Type B pancreatic cell (in vitro differentiated cells): ENCODE data around the gene INTS3. TPM values are rescaled to one million over a fixed set of nuclear protein-coding genes. Genes with fewer than 3 reads are reported as not detected.
A peak's percentile ranks its signal among the peaks of the same experiment; 100 is the strongest.

Experiments used
- DNase-seq: peaks from one replicate; pipeline ENCODE4 v3.0.0; 2021; ENCODE audit warnings: mixed read lengths; ENCODE audit not compliant: unreplicated experiment; ENCODE audit errors: extremely low spot score
- H3K27ac Mint-ChIP-seq: 2 replicates; pipeline ENCODE4 v1.8.0; 2021; ENCODE audit warnings: mild to moderate bottlenecking, mixed read lengths
- H3K27me3 Mint-ChIP-seq: 2 replicates; pipeline ENCODE4 v1.8.0; 2021; ENCODE audit warnings: mixed read lengths
- H3K36me3 Mint-ChIP-seq: 2 replicates; pipeline ENCODE4 v1.8.0; 2021; ENCODE audit warnings: mixed read lengths
- H3K4me1 Mint-ChIP-seq: one replicate; pipeline ENCODE4 v1.8.0; 2021; ENCODE audit warnings: mixed read lengths; ENCODE audit not compliant: unreplicated experiment
- H3K4me3 Mint-ChIP-seq: 2 replicates; pipeline ENCODE4 v1.8.0; 2021; ENCODE audit warnings: mild to moderate bottlenecking, mixed read lengths
- H3K9me3 Mint-ChIP-seq: 2 replicates; pipeline ENCODE4 v1.8.0; 2021; ENCODE audit warnings: mixed read lengths
- CTCF ChIP-seq: fragments of 200-600 bp; sonication (generic); conservative IDR thresholded peaks from 2 replicates; pipeline ENCODE4 v1.5.0; 2021; ENCODE audit warnings: antibody characterized with exemption, mild to moderate bottlenecking
- long read RNA-seq: library from polyadenylated mRNA; unstranded; transcript quantifications from one replicate; pipeline ENCODE4 v2.0.0, GENCODE V29; 2020
- total RNA-seq: library from RNA; stranded (reverse); gene quantifications from 2 replicates; pipeline ENCODE4 v1.2.1, GENCODE V29; 2021; ENCODE audit warnings: low replicate concordance

The INTS3 gene
- total RNA-seq = 70.3 and 90.8 TPM in 2 replicates
- long read RNA-seq, partial matches to known transcripts = 5 of 13 reads
- long read RNA-seq, other reads (novel, unspliced or antisense) = 7 of 13 reads

- no peaks in the 10 kb centered on the region for H3K9me3 Mint-ChIP-seq
- no peaks in the 10 kb centered on the region for H3K27me3 Mint-ChIP-seq
- H3K36me3 Mint-ChIP-seq = peaks cover 11% of the 10 kb centered on the region
- TF ChIP-seq CTCF = peak; percentile 17
- peak; percentile 99 for DNase-seq
- H3K4me3 Mint-ChIP-seq = peak within 1 kb of the TSS; percentile 93
- H3K4me1 Mint-ChIP-seq = peaks cover 28% of the 10 kb centered on the region
- H3K27ac Mint-ChIP-seq = peak within 1 kb of the TSS; percentile 94
Measured at GRCh38 chr1:153727463-153728304, at the start of gene INTS3. INTS3 (plus strand) TSS chr1:153728050; CDS start chr1:153728635, 585 bp downstream.

GRCh38 chr1:153678519-153679336 is 49.1 kb upstream of the INTS3 start, which contains the start of gene NPR1:
NPR1 (plus strand) TSS chr1:153678688; CDS start chr1:153679109, 421 bp downstream.
- Mint-ChIP-seq H3K27ac (peak within 1 kb of the TSS; percentile 46), H3K4me3 (peak within 1 kb of the TSS; percentile 86), H3K4me1 (peaks cover 12% of the 10 kb centered on the region), H3K27me3 (peaks cover 55% of the 10 kb centered on the region), H3K36me3 (no peaks in the 10 kb centered on the region), H3K9me3 (no peaks in the 10 kb centered on the region)
- DNase-seq = no peak
- TF ChIP-seq CTCF = no peak

- no peaks in the 10 kb centered on the region for H3K36me3 Mint-ChIP-seq
- no peaks in the 10 kb centered on the region for H3K9me3 Mint-ChIP-seq
- H3K27ac Mint-ChIP-seq = no peak overlapping the region
- H3K4me1 Mint-ChIP-seq = peaks cover 16% of the 10 kb centered on the region
- H3K27me3 Mint-ChIP-seq = peaks cover 60% of the 10 kb centered on the region
- peak; percentile 69 for TF ChIP-seq CTCF
- DNase-seq = no peak
- peak overlapping the region; percentile 83 for H3K4me3 Mint-ChIP-seq
Measured at GRCh38 chr1:153679337-153680119, 48.3 kb upstream of the INTS3 start.

DNA sequence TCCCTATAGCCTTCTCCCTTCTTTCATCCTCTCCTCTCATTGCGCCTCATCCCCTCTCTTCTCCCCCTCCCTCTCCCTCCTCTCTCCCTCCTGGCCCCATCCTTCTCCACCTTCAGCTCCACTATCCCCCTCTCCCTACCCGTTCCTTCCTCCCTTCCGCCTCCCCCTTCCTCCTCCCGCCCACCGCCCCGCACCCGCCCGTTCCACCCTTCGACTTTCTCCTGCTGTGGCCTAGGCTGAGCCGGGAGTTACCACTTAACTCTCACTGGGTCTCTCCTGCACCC is 47.8 kb upstream of the INTS3 start:
- H3K27ac Mint-ChIP-seq = no peak overlapping the region
- DNase-seq = no peak
- no peaks in the 10 kb centered on the region for H3K9me3 Mint-ChIP-seq
- peaks cover 16% of the 10 kb centered on the region for H3K4me1 Mint-ChIP-seq
- no peaks in the 10 kb centered on the region for H3K36me3 Mint-ChIP-seq
- H3K4me3 Mint-ChIP-seq = peak overlapping the region; percentile 83
- peaks cover 61% of the 10 kb centered on the region for H3K27me3 Mint-ChIP-seq
- TF ChIP-seq CTCF = no peak

DNA sequence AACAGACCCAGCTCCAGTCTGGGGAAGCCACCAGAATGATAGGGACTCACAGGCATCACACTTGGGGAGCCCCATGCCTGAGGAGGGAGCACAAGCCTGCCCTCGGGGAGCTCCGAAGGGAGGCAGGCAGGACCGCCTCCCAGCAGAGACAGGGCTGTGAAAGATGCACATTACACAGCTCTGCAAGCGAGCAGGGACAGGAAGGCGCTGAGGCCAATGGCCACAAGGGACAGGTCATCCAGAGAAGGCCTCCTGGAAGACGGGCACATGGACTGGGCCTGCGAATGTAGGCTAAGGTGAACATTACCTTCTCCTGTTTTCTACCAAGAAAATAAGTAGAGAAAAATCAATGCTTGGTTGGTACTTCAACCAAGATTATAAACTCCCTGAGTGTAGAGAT is 45.1 kb upstream of the INTS3 start:
- H3K27me3 Mint-ChIP-seq = peaks cover 58% of the 10 kb centered on the region

More for the DNA sequence above, 45.1 kb upstream of the INTS3 start:
- H3K4me3 Mint-ChIP-seq = no peak overlapping the region
- no peaks in the 10 kb centered on the region for H3K9me3 Mint-ChIP-seq
- no peak for TF ChIP-seq CTCF
- peaks cover 20% of the 10 kb centered on the region for H3K4me1 Mint-ChIP-seq
- H3K36me3 Mint-ChIP-seq = no peaks in the 10 kb centered on the region
- no peak for DNase-seq
- H3K27ac Mint-ChIP-seq = no peak overlapping the region
